Stimulated activated CD8-positive, alpha-beta memory T cell treated with anti-CD3 and anti-CD28 coated beads, Interleukin-12 subunit alpha, Interleukin-12 subunit beta, amount 100 ng/mL, for 24 hours (primary cell): ENCODE results near the gene COTL1.

Experiments used
- DNase-seq: peaks from one replicate; pipeline ENCODE4 v3.0.0-alpha.2; 2020; ENCODE audit errors: extremely low read depth

COTL1 gene

GRCh38 chr16:84617791-84618580, at the start of gene COTL1:
Gene COTL1 (minus strand): TSS chr16:84618078. CDS start chr16:84617914, 164 bp downstream.
- peak; percentile 93 for DNase-seq

GRCh38 chr16:84665843-84666242, 48.0 kb upstream of the COTL1 start:
- DNase-seq, result no peak

GRCh38 chr16:84665359-84665758, 47.5 kb upstream of the COTL1 start:
- no peak for DNase-seq

- no peak for DNase-seq
These were observed 45.7 kb upstream of the COTL1 start for GRCh38 chr16:84663433-84664101.

GRCh38 chr16:84662471-84662870, 44.6 kb upstream of the COTL1 start:
- no peak for DNase-seq

- DNase-seq, result no peak
These were observed 43.7 kb upstream of the COTL1 start for GRCh38 chr16:84661418-84662060.

GRCh38 chr16:84660973-84661372, 43.1 kb upstream of the COTL1 start:
- no peak for DNase-seq

GRCh38 chr16:84659656-84660300, 41.9 kb upstream of the COTL1 start:
- no peak for DNase-seq

- DNase-seq, result no peak
These were observed 40.8 kb upstream of the COTL1 start for GRCh38 chr16:84658690-84659089.

- no peak for DNase-seq
These were observed 39.5 kb upstream of the COTL1 start for GRCh38 chr16:84657229-84657837.

GRCh38 chr16:84656649-84657048, 38.8 kb upstream of the COTL1 start:
- no peak for DNase-seq

GRCh38 chr16:84654998-84655397, 37.1 kb upstream of the COTL1 start:
- DNase-seq, result no peak

GRCh38 chr16:84654238-84654637, 36.4 kb upstream of the COTL1 start:
- DNase-seq, result no peak

- no peak for DNase-seq
These were observed 34.7 kb upstream of the COTL1 start for GRCh38 chr16:84652566-84652965.

- DNase-seq, result no peak
These were observed 32.4 kb upstream of the COTL1 start for GRCh38 chr16:84650062-84650991.

- no peak for DNase-seq
These were observed 31.6 kb upstream of the COTL1 start for GRCh38 chr16:84649511-84649861.

GRCh38 chr16:84648595-84649510, 31.0 kb upstream of the COTL1 start:
- DNase-seq, result no peak

- DNase-seq, result peak; percentile 23
These were observed 30.1 kb upstream of the COTL1 start, which contains the start of gene KLHL36 for GRCh38 chr16:84647828-84648594. Gene KLHL36 (plus strand): TSS chr16:84648511. CDS start chr16:84650868, 2,357 bp downstream.

GRCh38 chr16:84643674-84644073, 25.8 kb upstream of the COTL1 start:
- DNase-seq, result no peak
